H9 (cell line): ENCODE data around the gene MBP. TPM values are rescaled to one million over a fixed set of nuclear protein-coding genes. Genes with fewer than 3 reads are reported as not detected.

Experiments
- DNase-seq: peaks from one replicate; pipeline ENCODE4 v3.0.0-alpha.2; 2017
- H2AFZ ChIP-seq: one replicate; pipeline ENCODE4 v1.6.1; 2013; ENCODE audit warnings: mild to moderate bottlenecking, low read length, control low read depth, moderate library complexity
- H2AK5ac ChIP-seq: 2 replicates; pipeline ENCODE4 v1.6.1; 2013; ENCODE audit warnings: low read length, control low read depth, mixed read lengths; ENCODE audit not compliant: insufficient read length
- H2BK120ac ChIP-seq: one replicate; pipeline ENCODE4 v1.6.1; 2013; ENCODE audit warnings: low read depth, mild to moderate bottlenecking, low read length, control low read depth, inconsistent platforms; ENCODE audit not compliant: poor library complexity, severe bottlenecking
- H2BK12ac ChIP-seq: 2 replicates; pipeline ENCODE4 v1.6.1; 2013; ENCODE audit warnings: low read length, control low read depth, mixed read lengths, low read depth; ENCODE audit not compliant: insufficient read length
- H2BK15ac ChIP-seq: 2 replicates; pipeline ENCODE4 v1.6.1; 2013; ENCODE audit warnings: low read depth, low read length, control low read depth
- H2BK20ac ChIP-seq: one replicate; pipeline ENCODE4 v1.6.1; 2013; ENCODE audit warnings: low read depth, mild to moderate bottlenecking, low read length, control low read depth, inconsistent platforms; ENCODE audit not compliant: poor library complexity, severe bottlenecking
- H2BK5ac ChIP-seq: 2 replicates; pipeline ENCODE4 v1.6.1; 2013; ENCODE audit warnings: low read length, control low read depth, mixed read lengths; ENCODE audit not compliant: insufficient read length
- H3K14ac ChIP-seq: 2 replicates; pipeline ENCODE4 v1.6.1; 2013; ENCODE audit warnings: low read length, control low read depth; ENCODE audit not compliant: insufficient read depth
- H3K18ac ChIP-seq: 2 replicates; pipeline ENCODE4 v1.6.1; 2013; ENCODE audit warnings: low read depth, mild to moderate bottlenecking, mixed read lengths, low read length, control low read depth; ENCODE audit not compliant: insufficient read length
- H3K23ac ChIP-seq: 2 replicates; pipeline ENCODE4 v1.6.1; 2013; ENCODE audit warnings: low read length, control low read depth, mixed read lengths, low read depth; ENCODE audit not compliant: insufficient read length
- H3K23me2 ChIP-seq: 2 replicates; pipeline ENCODE4 v1.6.1; 2013; ENCODE audit warnings: low read depth, mild to moderate bottlenecking, mixed read lengths, low read length, control low read depth; ENCODE audit not compliant: insufficient read length, poor library complexity, severe bottlenecking
- H3K27ac ChIP-seq: 2 replicates; pipeline ENCODE4 v1.5.1; 2013; ENCODE audit warnings: low read length, control low read depth, mixed read lengths, low read depth; ENCODE audit not compliant: insufficient read length
- H3K27me3 ChIP-seq: 2 replicates; pipeline ENCODE4 v1.6.1; 2013; ENCODE audit warnings: low read length, control low read depth, inconsistent platforms; ENCODE audit not compliant: insufficient read depth
- H3K4ac ChIP-seq: 2 replicates; pipeline ENCODE4 v1.6.1; 2013; ENCODE audit warnings: low read depth, mild to moderate bottlenecking, control low read depth, inconsistent platforms, low read length, moderate library complexity
- H3K4me1 ChIP-seq: 2 replicates; pipeline ENCODE4 v1.6.1; 2013; ENCODE audit warnings: low read length, control low read depth, inconsistent platforms; ENCODE audit not compliant: insufficient read depth
- H3K4me2 ChIP-seq: 2 replicates; pipeline ENCODE4 v1.6.1; 2013; ENCODE audit warnings: low read length, control low read depth, mixed read lengths; ENCODE audit not compliant: insufficient read length, insufficient read depth
- H3K56ac ChIP-seq: 2 replicates; pipeline ENCODE4 v1.6.1; 2013; ENCODE audit warnings: low read depth, mild to moderate bottlenecking, mixed read lengths, low read length, control low read depth; ENCODE audit not compliant: insufficient read length
- H3K79me1 ChIP-seq: 2 replicates; pipeline ENCODE4 v1.6.1; 2013; ENCODE audit warnings: low read depth, mild to moderate bottlenecking, moderate library complexity, low read length, control low read depth, inconsistent platforms; ENCODE audit not compliant: insufficient read depth, poor library complexity, severe bottlenecking
- H3K79me2 ChIP-seq: 2 replicates; pipeline ENCODE4 v1.6.1; 2013; ENCODE audit warnings: low read length, control low read depth, inconsistent platforms; ENCODE audit not compliant: insufficient read depth
- H3K9ac ChIP-seq: 2 replicates; pipeline ENCODE4 v1.6.1; 2013; ENCODE audit warnings: low read length, control low read depth, mixed read lengths; ENCODE audit not compliant: insufficient read length; ENCODE audit errors: extremely low read depth
- H3K9me3 ChIP-seq: one replicate; pipeline ENCODE4 v1.6.1; 2013; ENCODE audit warnings: low read depth, low read length, inconsistent platforms; ENCODE audit not compliant: control insufficient read depth
- H3T11ph ChIP-seq: one replicate; pipeline ENCODE4 v1.6.1; 2013; ENCODE audit warnings: mild to moderate bottlenecking, low read length, control low read depth, inconsistent platforms
- H4K20me1 ChIP-seq: one replicate; pipeline ENCODE4 v1.6.1; 2013; ENCODE audit not compliant: control insufficient read depth, insufficient read length, insufficient read depth
- H4K5ac ChIP-seq: 2 replicates; pipeline ENCODE4 v1.6.1; 2013; ENCODE audit warnings: low read depth, mild to moderate bottlenecking, mixed read lengths, low read length, control low read depth; ENCODE audit not compliant: insufficient read length
- H4K8ac ChIP-seq: replicated peaks from 2 replicates; pipeline ENCODE4 v1.6.1; 2013; ENCODE audit warnings: low read length, control low read depth, mixed read lengths, low read depth; ENCODE audit not compliant: insufficient read length
- H4K91ac ChIP-seq: 2 replicates; pipeline ENCODE4 v1.6.1; 2013; ENCODE audit warnings: low read depth, mild to moderate bottlenecking, moderate library complexity, mixed read lengths, low read length, control low read depth; ENCODE audit not compliant: insufficient read length
- H3K27ac Mint-ChIP-seq, 3 experiments: 2 replicates in 2 of 3; 3 replicates in 1 of 3; pipeline ENCODE4 v1.8.0; 2020 to 2021; ENCODE audit warnings: mixed read lengths in 3 of 3, mild to moderate bottlenecking in 1 of 3, moderate library complexity in 1 of 3
- H3K27me3 Mint-ChIP-seq: 2 replicates; pipeline ENCODE4 v1.8.0; 2021; ENCODE audit warnings: low read depth, mild to moderate bottlenecking, moderate library complexity, mixed read lengths
- H3K36me3 Mint-ChIP-seq, 3 experiments: 2 replicates in 2 of 3; 3 replicates in 1 of 3; pipeline ENCODE4 v1.8.0; 2020 to 2021; ENCODE audit warnings: low read depth in 3 of 3, mixed read lengths in 3 of 3; ENCODE audit not compliant: insufficient read depth in 1 of 3
- H3K4me1 Mint-ChIP-seq, 2 experiments: 2 replicates each; pipeline ENCODE4 v1.8.0; 2020; ENCODE audit warnings: mixed read lengths in 2 of 2
- H3K4me3 Mint-ChIP-seq, 2 experiments: 2 replicates in 1 of 2; 3 replicates in 1 of 2; pipeline ENCODE4 v1.8.0; 2020 to 2021; ENCODE audit warnings: mild to moderate bottlenecking in 2 of 2, mixed read lengths in 2 of 2, moderate library complexity in 1 of 2
- H3K9me3 Mint-ChIP-seq, 2 experiments: 2 replicates in 1 of 2; 3 replicates in 1 of 2; pipeline ENCODE4 v1.8.0; 2020; ENCODE audit warnings: mild to moderate bottlenecking in 2 of 2, mixed read lengths in 2 of 2, moderate library complexity in 1 of 2
- CTCF ChIP-seq: fragments of 200-600 bp; sonication (generic); conservative IDR thresholded peaks from 3 replicates; pipeline ENCODE4 v1.8.0; 2021; ENCODE audit warnings: antibody characterized with exemption, mild to moderate bottlenecking
- WGBS: extraction: QIAGEN DNeasy Blood & Tissue Kit; methylation state at CpG from one replicate; pipeline ENCODE4 v1.1.7; 2013; ENCODE audit warnings: missing lambda C conversion rate, low lambda C conversion rate, mixed read lengths; ENCODE audit not compliant: insufficient read length; ENCODE audit errors: extremely low coverage; 5-methylcytosine and 5-hydroxymethylcytosine counted together
- total RNA-seq: library from RNA; stranded (reverse); gene quantifications from 2 replicates; pipeline ENCODE4 v1.2.1, GENCODE V29; 2021

MBP gene
- total RNA-seq, 1 experiment from 2014 or later, result 8.6 TPM

GRCh38 chr18:77022556-77022955 lies 110.0 kb downstream of the MBP start:
- H2BK5ac ChIP-seq, result no peak overlapping the region
- no peak overlapping the region for H4K91ac ChIP-seq
- H2AFZ ChIP-seq, result no peak overlapping the region
- no peak overlapping the region for H4K5ac ChIP-seq
- H3K18ac ChIP-seq, result no peak overlapping the region
- no peak overlapping the region for H3K4me2 ChIP-seq
- DNase-seq, result no peak
- no peak overlapping the region for H3K14ac ChIP-seq
- Mint-ChIP-seq H3K4me1 (peaks cover 7 to 15% of the 10 kb centered on the region in 2 experiments), H3K36me3 (peaks cover 0 to 4% (median 2%) of the 10 kb centered on the region in 3 experiments; a peak in 3 of 7 replicates), H3K4me3 (no peak overlapping the region), H3K27me3 (peaks cover 19% of the 10 kb centered on the region), H3K27ac (no peak overlapping the region), H3K9me3 (peaks cover 0 to 8% of the 10 kb centered on the region in 2 experiments; a peak in 3 of 5 replicates)
- no peak overlapping the region for H2AK5ac ChIP-seq
- no peaks in the 10 kb centered on the region for H3K79me2 ChIP-seq
- no peaks in the 10 kb centered on the region for H3K9me3 ChIP-seq
- H3K4me1 ChIP-seq, result no peaks in the 10 kb centered on the region
- H2BK12ac ChIP-seq, result no peak overlapping the region
- H2BK20ac ChIP-seq, result no peak overlapping the region
- no peak for TF ChIP-seq CTCF
- H3K27ac ChIP-seq, result no peak overlapping the region
- no peak overlapping the region for H3K9ac ChIP-seq
- no peaks in the 10 kb centered on the region for H3K27me3 ChIP-seq
- H2BK15ac ChIP-seq, result no peak overlapping the region
- H2BK120ac ChIP-seq, result no peak overlapping the region
- no peak overlapping the region for H3K4ac ChIP-seq
- peaks cover 3% of the 10 kb centered on the region for H3K23me2 ChIP-seq
- no peaks in the 10 kb centered on the region for H3K79me1 ChIP-seq
- H3T11ph ChIP-seq, result no peak overlapping the region
- no CpG with 5 or more reads among the region's 5 CpGs for WGBS
- H3K23ac ChIP-seq, result no peak overlapping the region
- H4K8ac ChIP-seq, result no peak overlapping the region
- no peak overlapping the region for H3K56ac ChIP-seq
- H4K20me1 ChIP-seq, result peaks cover 3% of the 10 kb centered on the region
